HepG2 (cell line): ENCODE data around the gene SULT2B1. TPM values are rescaled to one million over a fixed set of nuclear protein-coding genes. Genes with fewer than 3 reads are reported as not detected.

Source experiments
- AHR ChIP-seq: IDR thresholded peaks from 2 replicates; pipeline ENCODE4 v1.6.1; 2018; ENCODE audit warnings: missing genetic modification reagents, missing compliant biosample characterization
- ARNT2 ChIP-seq: sonication (generic); formaldehyde crosslinking; IDR thresholded peaks from 2 replicates; pipeline ENCODE4 v1.8.0; 2022; ENCODE audit warnings: mild to moderate bottlenecking, low read depth, missing genetic modification reagents, moderate library complexity
- CAMTA2 ChIP-seq: sonication (generic); formaldehyde crosslinking; IDR thresholded peaks from 2 replicates; pipeline ENCODE4 v1.4.0; 2020; ENCODE audit warnings: mild to moderate bottlenecking, missing genetic modification reagents, borderline replicate concordance
- ETV5 ChIP-seq: IDR thresholded peaks from 2 replicates; pipeline ENCODE4 v1.6.1; 2018; ENCODE audit warnings: missing biosample characterization, missing genetic modification reagents, inconsistent platforms, borderline replicate concordance
- FOXC1 ChIP-seq: sonication (generic); formaldehyde crosslinking; IDR thresholded peaks from 2 replicates; pipeline ENCODE4 v1.8.0; 2022; ENCODE audit warnings: mild to moderate bottlenecking, missing genetic modification reagents, borderline replicate concordance
- KDM1A ChIP-seq: IDR thresholded peaks from 2 replicates; pipeline ENCODE4 v1.6.1; 2016; ENCODE audit warnings: missing compliant biosample characterization
- SALL1 ChIP-seq: sonication (generic); formaldehyde crosslinking; IDR thresholded peaks from 2 replicates; pipeline ENCODE4 v1.8.0; 2022; ENCODE audit warnings: mild to moderate bottlenecking, missing genetic modification reagents
- SIX4 ChIP-seq: sonication (generic); formaldehyde crosslinking; IDR thresholded peaks from 2 replicates; pipeline ENCODE4 v1.4.0; 2020; ENCODE audit warnings: missing genetic modification reagents
- ZNF703 ChIP-seq: sonication (generic); formaldehyde crosslinking; IDR thresholded peaks from 2 replicates; pipeline ENCODE4 v1.5.1; 2020; ENCODE audit warnings: missing genetic modification reagents, mild to moderate bottlenecking, moderate library complexity, borderline replicate concordance
- ZNF879 ChIP-seq: sonication (generic); formaldehyde crosslinking; IDR thresholded peaks from 2 replicates; pipeline ENCODE4 v1.8.1; 2023; ENCODE audit warnings: missing genetic modification reagents
- polyA plus RNA-seq, 8 experiments: library from polyadenylated mRNA; depleted of rRNA in 3 of 8; stranded (reverse) in 7 of 8; unstranded in 1 of 8; fragments of >200 nt; fragmentation: Illumina TruSeq in 4 of 8; extraction: Trizol in 4 of 8; gene quantifications; 2 replicates each; pipeline versions ENCODE4 v1.2.1 to v1.2.3, GENCODE V29; 2011 to 2016; ENCODE audit warnings: low read depth in 4 of 8, missing spikeins in 1 of 8, mixed read lengths in 1 of 8; ENCODE audit not compliant: insufficient read depth in 1 of 8
- total RNA-seq, 5 experiments: library from RNA; depleted of rRNA; stranded (reverse); fragments of >200 nt; fragmentation: Illumina TruSeq; extraction: Trizol; gene quantifications; 2 replicates each; pipeline ENCODE4 v1.2.3, GENCODE V29; 2016; ENCODE audit warnings: low read depth in 1 of 5
- TF ChIP-seq, protein P1 (sequence below): sonication (generic); formaldehyde crosslinking; IDR thresholded peaks from 2 replicates; pipeline ENCODE4 v1.4.0; 2020; ENCODE audit warnings: mild to moderate bottlenecking, low read depth, missing genetic modification reagents
- TF ChIP-seq, protein P2 (sequence below): sonication (generic); formaldehyde crosslinking; IDR thresholded peaks from 2 replicates; pipeline ENCODE4 v1.4.0; 2020; ENCODE audit warnings: mild to moderate bottlenecking, missing genetic modification reagents
- TF ChIP-seq, protein P3 (sequence below): sonication (generic); formaldehyde crosslinking; IDR thresholded peaks from 2 replicates; pipeline ENCODE4 v1.5.1; 2020; ENCODE audit warnings: mild to moderate bottlenecking, missing genetic modification reagents
- TF ChIP-seq, protein P4 (sequence below): sonication (generic); formaldehyde crosslinking; IDR thresholded peaks from 2 replicates; pipeline ENCODE4 v1.8.0; 2022; ENCODE audit warnings: mild to moderate bottlenecking, missing genetic modification reagents

The SULT2B1 gene
- total and polyA plus RNA-seq, 2 of the 13 experiments (the other 11 are each of a cell fraction or from before 2014, with no cell fraction given) = 0.13 TPM; not detected in 1

DNA sequence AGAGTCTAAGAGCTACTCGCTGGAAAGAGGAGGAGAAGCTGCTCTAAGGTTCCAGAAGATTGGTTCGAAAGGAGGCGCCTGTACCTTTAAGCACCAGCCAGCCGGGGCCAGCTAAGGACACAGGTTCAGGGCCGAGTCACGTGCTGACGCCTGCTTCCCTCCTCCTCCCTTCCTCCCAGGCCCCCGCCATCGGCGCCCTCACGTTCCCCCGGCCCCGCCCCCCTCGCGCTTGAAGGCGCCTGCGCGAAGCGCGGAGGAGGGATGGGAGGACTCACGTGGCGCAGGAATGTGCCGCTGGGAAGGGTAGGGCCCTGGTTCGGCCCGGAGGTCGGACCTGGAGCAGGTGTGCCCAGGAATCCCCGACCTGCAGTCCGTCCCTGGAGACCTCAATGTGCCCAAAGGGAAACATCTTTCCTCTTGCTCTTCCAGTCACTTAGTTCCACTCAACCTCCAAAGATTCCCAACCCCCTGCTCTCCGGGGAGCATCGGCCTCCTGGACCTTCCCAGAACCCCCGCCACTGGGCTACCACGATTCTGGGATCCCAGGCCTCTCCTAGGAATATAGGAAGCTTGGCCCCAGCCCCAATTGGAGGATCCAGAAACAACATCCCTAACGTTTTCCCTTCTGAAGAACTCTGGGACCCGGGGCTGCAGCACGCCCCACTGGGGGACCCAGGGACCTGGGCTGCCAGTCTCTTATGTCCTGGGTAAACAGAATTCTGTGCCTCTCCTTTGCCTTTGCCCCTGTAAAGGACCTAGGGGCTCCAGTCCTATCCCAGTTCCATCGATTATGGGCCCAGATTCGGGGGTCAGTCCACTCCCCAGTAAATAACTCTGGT lies 82.7 kb downstream of the SULT2B1 start (continued):
- TF ChIP-seq, protein P1, sequence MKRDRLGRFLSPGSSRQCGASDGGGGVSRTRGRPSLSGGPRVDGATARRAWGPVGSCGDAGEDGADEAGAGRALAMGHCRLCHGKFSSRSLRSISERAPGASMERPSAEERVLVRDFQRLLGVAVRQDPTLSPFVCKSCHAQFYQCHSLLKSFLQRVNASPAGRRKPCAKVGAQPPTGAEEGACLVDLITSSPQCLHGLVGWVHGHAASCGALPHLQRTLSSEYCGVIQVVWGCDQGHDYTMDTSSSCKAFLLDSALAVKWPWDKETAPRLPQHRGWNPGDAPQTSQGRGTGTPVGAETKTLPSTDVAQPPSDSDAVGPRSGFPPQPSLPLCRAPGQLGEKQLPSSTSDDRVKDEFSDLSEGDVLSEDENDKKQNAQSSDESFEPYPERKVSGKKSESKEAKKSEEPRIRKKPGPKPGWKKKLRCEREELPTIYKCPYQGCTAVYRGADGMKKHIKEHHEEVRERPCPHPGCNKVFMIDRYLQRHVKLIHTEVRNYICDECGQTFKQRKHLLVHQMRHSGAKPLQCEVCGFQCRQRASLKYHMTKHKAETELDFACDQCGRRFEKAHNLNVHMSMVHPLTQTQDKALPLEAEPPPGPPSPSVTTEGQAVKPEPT = peak; percentile 33; the same call in 1 of the 2 replicates
- peak; percentile 50; the same call in 1 of the 2 replicates for TF ChIP-seq ETV5 (CRISPR knock-in tag)
- no peak for TF ChIP-seq ZNF879
- TF ChIP-seq ZNF703 (CRISPR knock-in tag) = no peak
- peak; percentile 69; the same call in 1 of the 2 replicates for TF ChIP-seq AHR (CRISPR knock-in tag)
- TF ChIP-seq CAMTA2 (CRISPR knock-in tag) = no peak
- TF ChIP-seq, protein P2, sequence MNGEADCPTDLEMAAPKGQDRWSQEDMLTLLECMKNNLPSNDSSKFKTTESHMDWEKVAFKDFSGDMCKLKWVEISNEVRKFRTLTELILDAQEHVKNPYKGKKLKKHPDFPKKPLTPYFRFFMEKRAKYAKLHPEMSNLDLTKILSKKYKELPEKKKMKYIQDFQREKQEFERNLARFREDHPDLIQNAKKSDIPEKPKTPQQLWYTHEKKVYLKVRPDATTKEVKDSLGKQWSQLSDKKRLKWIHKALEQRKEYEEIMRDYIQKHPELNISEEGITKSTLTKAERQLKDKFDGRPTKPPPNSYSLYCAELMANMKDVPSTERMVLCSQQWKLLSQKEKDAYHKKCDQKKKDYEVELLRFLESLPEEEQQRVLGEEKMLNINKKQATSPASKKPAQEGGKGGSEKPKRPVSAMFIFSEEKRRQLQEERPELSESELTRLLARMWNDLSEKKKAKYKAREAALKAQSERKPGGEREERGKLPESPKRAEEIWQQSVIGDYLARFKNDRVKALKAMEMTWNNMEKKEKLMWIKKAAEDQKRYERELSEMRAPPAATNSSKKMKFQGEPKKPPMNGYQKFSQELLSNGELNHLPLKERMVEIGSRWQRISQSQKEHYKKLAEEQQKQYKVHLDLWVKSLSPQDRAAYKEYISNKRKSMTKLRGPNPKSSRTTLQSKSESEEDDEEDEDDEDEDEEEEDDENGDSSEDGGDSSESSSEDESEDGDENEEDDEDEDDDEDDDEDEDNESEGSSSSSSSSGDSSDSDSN (CRISPR knock-in tag) = no peak
- TF ChIP-seq, protein P3, sequence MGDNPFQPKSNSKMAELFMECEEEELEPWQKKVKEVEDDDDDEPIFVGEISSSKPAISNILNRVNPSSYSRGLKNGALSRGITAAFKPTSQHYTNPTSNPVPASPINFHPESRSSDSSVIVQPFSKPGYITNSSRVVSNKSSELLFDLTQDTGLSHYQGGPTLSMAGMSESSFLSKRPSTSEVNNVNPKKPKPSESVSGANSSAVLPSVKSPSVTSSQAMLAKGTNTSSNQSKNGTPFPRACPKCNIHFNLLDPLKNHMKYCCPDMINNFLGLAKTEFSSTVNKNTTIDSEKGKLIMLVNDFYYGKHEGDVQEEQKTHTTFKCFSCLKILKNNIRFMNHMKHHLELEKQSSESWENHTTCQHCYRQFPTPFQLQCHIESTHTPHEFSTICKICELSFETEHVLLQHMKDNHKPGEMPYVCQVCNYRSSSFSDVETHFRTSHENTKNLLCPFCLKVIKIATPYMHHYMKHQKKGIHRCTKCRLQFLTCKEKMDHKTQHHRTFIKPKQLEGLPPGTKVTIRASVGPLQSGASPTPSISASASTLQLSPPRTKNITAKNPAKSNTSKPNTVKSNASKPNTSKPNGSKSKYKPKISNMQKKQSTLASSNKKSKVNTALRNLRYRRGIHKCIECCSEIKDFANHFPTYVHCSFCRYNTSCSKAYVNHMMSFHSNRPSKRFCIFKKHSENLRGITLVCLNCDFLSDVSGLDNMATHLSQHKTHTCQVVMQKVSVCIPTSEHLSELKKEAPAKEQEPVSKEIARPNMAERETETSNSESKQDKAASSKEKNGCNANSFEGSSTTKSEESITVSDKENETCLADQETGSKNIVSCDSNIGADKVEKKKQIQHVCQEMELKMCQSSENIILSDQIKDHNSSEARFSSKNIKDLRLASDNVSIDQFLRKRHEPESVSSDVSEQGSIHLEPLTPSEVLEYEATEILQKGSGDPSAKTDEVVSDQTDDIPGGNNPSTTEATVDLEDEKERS = 0 out of 2 replicates have a peak, but pooled peaks have one; percentile 50
- TF ChIP-seq, protein P4, sequence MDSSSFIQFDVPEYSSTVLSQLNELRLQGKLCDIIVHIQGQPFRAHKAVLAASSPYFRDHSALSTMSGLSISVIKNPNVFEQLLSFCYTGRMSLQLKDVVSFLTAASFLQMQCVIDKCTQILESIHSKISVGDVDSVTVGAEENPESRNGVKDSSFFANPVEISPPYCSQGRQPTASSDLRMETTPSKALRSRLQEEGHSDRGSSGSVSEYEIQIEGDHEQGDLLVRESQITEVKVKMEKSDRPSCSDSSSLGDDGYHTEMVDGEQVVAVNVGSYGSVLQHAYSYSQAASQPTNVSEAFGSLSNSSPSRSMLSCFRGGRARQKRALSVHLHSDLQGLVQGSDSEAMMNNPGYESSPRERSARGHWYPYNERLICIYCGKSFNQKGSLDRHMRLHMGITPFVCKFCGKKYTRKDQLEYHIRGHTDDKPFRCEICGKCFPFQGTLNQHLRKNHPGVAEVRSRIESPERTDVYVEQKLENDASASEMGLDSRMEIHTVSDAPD (CRISPR knock-in tag) = no peak
- peak; percentile 67 for TF ChIP-seq ARNT2 (CRISPR knock-in tag)
- TF ChIP-seq FOXC1 (CRISPR knock-in tag) = peak; percentile 64; the same call in 1 of the 2 replicates
- no peak for TF ChIP-seq KDM1A (CRISPR knock-in tag)
- peak; percentile 69; the same call in 1 of the 2 replicates for TF ChIP-seq SALL1 (CRISPR knock-in tag)
- peak; percentile 55; the same call in 1 of the 2 replicates for TF ChIP-seq SIX4 (CRISPR knock-in tag)
